Astrocyte (in vitro differentiated cells and primary cell): ENCODE results near the gene WNT11. TPM values are rescaled to one million over a fixed set of nuclear protein-coding genes. Genes with fewer than 3 reads are reported as not detected.

ENCODE experiments used
- DNase-seq: peaks from one replicate; pipeline ENCODE4 v3.0.0-alpha.2; 2010; ENCODE audit warnings: low read depth
- FAIRE-seq: peaks from 2 replicates; lab custom pipeline; 2011; peaks lifted over from hg19 to GRCh38; lab: Jason Lieb, UNC
- H2AFZ ChIP-seq: 2 replicates; pipeline ENCODE4 v1.6.0; 2012; ENCODE audit warnings: low read depth, low read length, inconsistent platforms
- H3K27ac ChIP-seq: 2 replicates; pipeline ENCODE4 v1.5.1; 2011; ENCODE audit warnings: low read depth, low read length, inconsistent platforms
- H3K27me3 ChIP-seq: 2 replicates; pipeline ENCODE4 v1.6.0; 2011; ENCODE audit warnings: low read length, inconsistent platforms; ENCODE audit not compliant: insufficient read depth
- H3K36me3 ChIP-seq: 2 replicates; pipeline ENCODE4 v1.5.1; 2011; ENCODE audit warnings: low read length, inconsistent platforms; ENCODE audit not compliant: insufficient read depth
- H3K4me1 ChIP-seq: 2 replicates; pipeline ENCODE4 v1.5.1; 2011; ENCODE audit warnings: low read length, inconsistent platforms; ENCODE audit not compliant: insufficient read depth
- H3K4me2 ChIP-seq: 2 replicates; pipeline ENCODE4 v1.6.0; 2012; ENCODE audit warnings: low read length, inconsistent platforms
- H3K4me3 ChIP-seq: 2 replicates; pipeline ENCODE4 v1.5.1; 2011; ENCODE audit warnings: low read depth, mild to moderate bottlenecking, low read length, inconsistent platforms; ENCODE audit not compliant: insufficient read depth
- H3K79me2 ChIP-seq: 2 replicates; pipeline ENCODE4 v1.6.0; 2012; ENCODE audit warnings: mild to moderate bottlenecking, low read length, inconsistent platforms; ENCODE audit not compliant: insufficient read depth
- H3K9ac ChIP-seq: 2 replicates; pipeline ENCODE4 v1.6.0; 2012; ENCODE audit warnings: mild to moderate bottlenecking, low read length, inconsistent platforms
- H3K9me3 ChIP-seq: 2 replicates; pipeline ENCODE4 v1.5.1; 2012; ENCODE audit warnings: low read depth, mild to moderate bottlenecking, low read length, inconsistent platforms; ENCODE audit not compliant: insufficient read depth
- H4K20me1 ChIP-seq: 2 replicates; pipeline ENCODE4 v1.6.0; 2012; ENCODE audit warnings: low read length, inconsistent platforms; ENCODE audit not compliant: insufficient read depth
- H3K27ac Mint-ChIP-seq: one replicate; pipeline ENCODE4 v1.8.0; 2021; ENCODE audit warnings: mild to moderate bottlenecking, mixed read lengths; ENCODE audit not compliant: unreplicated experiment
- H3K27me3 Mint-ChIP-seq: one replicate; pipeline ENCODE4 v1.8.0; 2021; ENCODE audit warnings: low read depth, mixed read lengths; ENCODE audit not compliant: unreplicated experiment
- H3K36me3 Mint-ChIP-seq: one replicate; pipeline ENCODE4 v1.8.0; 2021; ENCODE audit warnings: low read depth, mixed read lengths; ENCODE audit not compliant: unreplicated experiment
- H3K4me1 Mint-ChIP-seq: one replicate; pipeline ENCODE4 v1.8.0; 2021; ENCODE audit warnings: low read depth, mixed read lengths; ENCODE audit not compliant: unreplicated experiment
- H3K4me3 Mint-ChIP-seq: one replicate; pipeline ENCODE4 v1.8.0; 2021; ENCODE audit warnings: mild to moderate bottlenecking, moderate library complexity, mixed read lengths; ENCODE audit not compliant: unreplicated experiment
- H3K9me3 Mint-ChIP-seq: one replicate; pipeline ENCODE4 v1.8.0; 2021; ENCODE audit warnings: mild to moderate bottlenecking, mixed read lengths; ENCODE audit not compliant: unreplicated experiment
- CTCF ChIP-seq: IDR thresholded peaks from 2 replicates; pipeline ENCODE4 v1.5.1; 2011; ENCODE audit warnings: low read depth, mild to moderate bottlenecking, inconsistent platforms, low read length, moderate library complexity; ENCODE audit not compliant: insufficient read depth
- EZH2 ChIP-seq: IDR thresholded peaks from 2 replicates; pipeline ENCODE4 v1.6.1; 2012; ENCODE audit warnings: mild to moderate bottlenecking, low read length, inconsistent platforms; ENCODE audit not compliant: insufficient read depth
- total RNA-seq: library from RNA; stranded (reverse); gene quantifications from 2 replicates; pipeline ENCODE4 v1.2.1, GENCODE V29; 2021

Gene WNT11
- total RNA-seq, 1 donor from 2014 or later, result 1.3 TPM

DNA sequence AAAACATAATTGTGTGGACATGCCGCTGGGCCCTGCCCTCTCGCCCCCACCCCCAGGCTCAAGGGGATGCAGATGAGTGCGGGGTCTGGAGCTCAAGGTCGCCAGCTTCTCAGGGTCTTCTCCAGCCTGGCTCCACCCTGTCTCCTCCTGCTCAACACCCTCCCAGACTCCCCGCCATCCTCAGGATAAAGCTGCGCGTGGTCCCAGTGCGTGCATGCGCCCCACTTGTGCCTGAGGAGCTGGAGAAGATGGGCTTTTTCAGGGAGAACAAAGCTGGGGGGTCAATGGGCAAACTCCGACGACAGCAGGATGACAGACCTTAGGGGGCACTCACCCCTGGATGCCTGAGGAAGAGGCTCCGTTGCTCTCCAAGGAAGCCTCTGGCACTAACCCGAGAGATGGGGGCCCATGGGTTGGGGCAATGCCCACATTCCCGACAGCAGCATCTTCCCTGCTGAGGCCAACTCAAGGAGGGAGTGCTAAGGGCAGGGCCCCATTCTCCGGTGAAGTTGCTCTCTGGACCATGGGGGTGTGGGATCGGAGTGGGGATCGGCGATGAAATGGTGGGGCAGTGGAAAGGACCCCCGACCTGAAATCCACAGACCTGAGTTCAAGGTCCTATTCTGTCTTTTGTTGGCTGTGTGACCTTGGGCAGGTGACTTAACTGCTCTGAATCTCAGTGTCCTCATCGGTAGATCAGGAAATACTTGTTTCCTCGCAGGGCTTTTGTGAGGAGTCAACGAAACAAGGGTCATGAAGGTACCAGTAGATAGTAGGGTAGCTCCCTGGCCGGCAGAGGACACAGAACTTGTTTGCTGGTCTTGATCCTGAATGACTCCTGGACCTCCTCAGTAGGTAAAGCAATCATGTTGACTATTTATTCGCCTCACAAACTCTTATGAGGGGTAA, 47.7 kb downstream of the WNT11 start:
- Mint-ChIP-seq H3K27ac (no peak overlapping the region), H3K27me3 (peaks cover 58% of the 10 kb centered on the region), H3K4me1 (peaks cover 5% of the 10 kb centered on the region), H3K4me3 (no peak overlapping the region), H3K9me3 (peaks cover 4% of the 10 kb centered on the region), H3K36me3 (no peaks in the 10 kb centered on the region)
- Histone ChIP-seq H3K9ac (no peak overlapping the region), H3K9me3 (no peaks in the 10 kb centered on the region), H4K20me1 (no peaks in the 10 kb centered on the region), H3K27ac (no peak overlapping the region), H3K4me1 (no peaks in the 10 kb centered on the region), H3K4me2 (no peak overlapping the region), H2AFZ (no peak overlapping the region), H3K4me3 (no peak overlapping the region), H3K27me3 (no peaks in the 10 kb centered on the region), H3K36me3 (no peaks in the 10 kb centered on the region), H3K79me2 (no peaks in the 10 kb centered on the region)
- TF ChIP-seq EZH2 (no peak), CTCF (no peak)
- FAIRE-seq (no peak), DNase-seq (no peak)

- Histone ChIP-seq H3K4me2 (no peak overlapping the region), H3K9ac (no peak overlapping the region), H2AFZ (no peak overlapping the region), H3K4me3 (no peak overlapping the region), H3K9me3 (no peaks in the 10 kb centered on the region), H3K27ac (no peak overlapping the region), H4K20me1 (no peaks in the 10 kb centered on the region), H3K27me3 (no peaks in the 10 kb centered on the region), H3K4me1 (no peaks in the 10 kb centered on the region), H3K79me2 (no peaks in the 10 kb centered on the region), H3K36me3 (no peaks in the 10 kb centered on the region)
- Mint-ChIP-seq H3K4me1 (peaks cover 12% of the 10 kb centered on the region), H3K4me3 (no peak overlapping the region), H3K27ac (no peak overlapping the region), H3K9me3 (peaks cover 4% of the 10 kb centered on the region), H3K36me3 (no peaks in the 10 kb centered on the region), H3K27me3 (peaks cover 53% of the 10 kb centered on the region)
- DNase-seq (no peak), FAIRE-seq (no peak)
- TF ChIP-seq CTCF, result no peak
- no peak for TF ChIP-seq EZH2
These were observed 48.4 kb downstream of the WNT11 start for GRCh38 chr11:76157891-76158290.

DNA sequence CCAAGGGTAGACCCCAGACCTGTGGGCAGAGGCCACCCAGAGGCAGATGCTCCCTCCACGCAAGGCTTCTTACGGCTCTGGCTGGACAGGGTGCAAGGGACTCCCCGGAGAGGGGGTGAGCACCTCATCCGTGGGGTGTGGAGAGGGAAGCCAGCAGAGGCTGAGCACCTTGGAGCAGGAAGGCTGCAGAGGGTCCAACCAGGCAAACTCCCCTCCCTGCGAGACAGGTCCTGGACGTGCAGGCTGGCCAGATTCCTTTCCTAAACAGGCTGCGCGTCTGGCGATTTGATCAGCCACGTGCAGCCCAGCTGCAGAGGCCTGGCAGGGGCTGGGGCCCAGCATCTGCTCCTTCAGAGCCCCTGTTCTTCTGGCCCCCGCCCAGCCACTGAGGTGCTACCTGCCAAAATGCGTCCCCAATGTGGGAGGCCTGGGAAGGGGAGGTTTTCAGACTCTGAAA, 49.3 kb downstream of the WNT11 start:
- TF ChIP-seq CTCF (no peak), EZH2 (no peak)
- H3K27me3 Mint-ChIP-seq, result peaks cover 48% of the 10 kb centered on the region
- no peak overlapping the region for H3K9ac ChIP-seq
- H3K9me3 Mint-ChIP-seq, result peaks cover 4% of the 10 kb centered on the region
- H3K27ac ChIP-seq, result no peak overlapping the region
- H3K4me3 Mint-ChIP-seq, result no peak overlapping the region
- no peaks in the 10 kb centered on the region for H4K20me1 ChIP-seq
- no peak overlapping the region for H2AFZ ChIP-seq
- no peak overlapping the region for H3K4me2 ChIP-seq
- no peak overlapping the region for H3K27ac Mint-ChIP-seq
- H3K36me3 ChIP-seq, result no peaks in the 10 kb centered on the region
- H3K4me1 Mint-ChIP-seq, result peaks cover 12% of the 10 kb centered on the region
- H3K4me1 ChIP-seq, result peaks cover 3% of the 10 kb centered on the region
- DNase-seq (no peak), FAIRE-seq (no peak)
- H3K4me3 ChIP-seq, result no peak overlapping the region
- H3K36me3 Mint-ChIP-seq, result peaks cover under 1% of the 10 kb centered on the region
- H3K9me3 ChIP-seq, result no peaks in the 10 kb centered on the region
- H3K27me3 ChIP-seq, result no peaks in the 10 kb centered on the region
- no peaks in the 10 kb centered on the region for H3K79me2 ChIP-seq
